Stimulated activated CD8-positive, alpha-beta memory T cell treated with anti-CD3 and anti-CD28 coated beads, Interleukin-4, amount 100 ng/mL, for 24 hours (primary cell): ENCODE measurements around the gene SELE.
"Not testable (repeated sequence)": the region's sequence is repeated elsewhere in the genome, so short reads cannot be mapped to it uniquely, and the experiment has no call there.

Source experiments
- DNase-seq: peaks from one replicate; pipeline ENCODE4 v3.0.0-alpha.2; 2020; ENCODE audit warnings: low read depth

Gene SELE

GRCh38 chr1:169724168-169724567 is 9.7 kb downstream of the SELE start:
- no peak for DNase-seq

- DNase-seq, result no peak
Observed at GRCh38 chr1:169723763-169724162, 10.1 kb downstream of the SELE start.

- no peak for DNase-seq
Observed at GRCh38 chr1:169722779-169723178, 11.1 kb downstream of the SELE start.

GRCh38 chr1:169715100-169715499 is 18.8 kb downstream of the SELE start:
- not testable (repeated sequence) for DNase-seq

- DNase-seq, result not testable (repeated sequence)
Observed at GRCh38 chr1:169713090-169713489, 20.8 kb downstream of the SELE start.

- no peak for DNase-seq
Observed at GRCh38 chr1:169712309-169712631, 21.6 kb downstream of the SELE start.

GRCh38 chr1:169711469-169712308 is 22.2 kb downstream of the SELE start, which contains the start of gene SELL:
Gene SELL (minus strand): TSS chr1:169711620. CDS start chr1:169711498, 122 bp downstream.
- peak; percentile 59 for DNase-seq

GRCh38 chr1:169708647-169709046 is 25.2 kb downstream of the SELE start:
- no peak for DNase-seq

GRCh38 chr1:169707912-169708604 is 25.8 kb downstream of the SELE start:
- no peak for DNase-seq

DNA sequence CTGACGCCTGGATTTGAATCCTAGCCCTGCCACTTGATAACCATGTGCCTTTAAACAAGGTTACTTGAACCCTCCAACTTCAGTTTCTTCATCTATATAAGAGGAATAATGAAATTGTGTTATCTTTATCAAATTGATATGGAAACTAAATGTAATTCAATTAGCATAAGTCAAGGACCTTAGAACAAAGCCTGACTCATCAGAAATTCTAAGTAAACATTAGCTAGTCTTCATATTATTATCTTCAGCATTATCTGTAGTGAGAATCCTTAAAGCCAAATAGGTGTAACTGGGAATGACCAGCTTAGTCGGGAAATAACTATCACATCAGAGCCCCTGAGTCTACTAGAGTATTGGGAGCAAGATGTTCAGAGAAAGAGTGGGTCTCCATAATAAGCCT is 29.1 kb downstream of the SELE start:
- DNase-seq, result no peak

GRCh38 chr1:169701261-169702005 is 32.4 kb downstream of the SELE start:
- DNase-seq, result no peak

DNA sequence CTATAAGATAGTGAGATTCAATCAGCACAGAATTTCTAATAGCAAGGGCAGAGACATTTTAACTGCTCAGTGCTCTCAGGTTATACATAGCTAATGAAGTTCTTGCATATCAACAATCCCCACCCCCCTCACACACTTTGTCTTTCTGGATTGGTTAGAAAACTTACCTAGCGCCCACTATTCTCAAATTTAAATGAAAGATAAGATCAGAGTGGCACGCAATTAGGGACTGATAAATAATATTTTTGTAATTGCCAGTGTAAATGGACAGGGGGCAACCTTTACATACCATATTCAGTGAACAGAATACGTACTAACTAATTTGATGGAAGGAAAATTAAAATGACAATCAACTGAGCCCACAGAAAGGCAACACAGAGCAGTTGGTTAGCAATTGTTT is 34.2 kb downstream of the SELE start:
- DNase-seq, result no peak

DNA sequence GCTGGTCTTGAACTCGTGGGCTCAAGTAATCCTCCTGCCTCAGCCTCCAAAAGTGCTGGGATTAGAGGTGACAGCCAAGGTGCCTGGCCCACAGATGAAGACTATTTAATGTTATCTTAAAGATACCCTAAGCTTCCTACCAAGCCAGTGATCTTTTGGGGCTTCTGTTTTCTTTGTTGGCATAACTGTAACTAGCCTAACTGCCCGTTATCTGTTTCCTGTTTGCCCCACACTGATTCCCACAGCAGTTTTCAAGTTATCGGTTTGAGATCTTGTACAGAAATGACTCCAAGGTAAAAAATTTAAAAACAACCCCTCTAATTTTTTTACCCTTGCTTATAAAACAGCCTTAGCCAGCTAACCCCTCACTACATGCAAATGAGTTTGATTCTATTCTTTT is 34.9 kb downstream of the SELE start:
- no peak for DNase-seq

- DNase-seq, result no peak
Observed at GRCh38 chr1:169697755-169698154, 36.1 kb downstream of the SELE start.

- no peak for DNase-seq
Observed at GRCh38 chr1:169696273-169697100, 37.4 kb downstream of the SELE start.

GRCh38 chr1:169694304-169695075 is 39.4 kb downstream of the SELE start:
- no peak for DNase-seq

DNA sequence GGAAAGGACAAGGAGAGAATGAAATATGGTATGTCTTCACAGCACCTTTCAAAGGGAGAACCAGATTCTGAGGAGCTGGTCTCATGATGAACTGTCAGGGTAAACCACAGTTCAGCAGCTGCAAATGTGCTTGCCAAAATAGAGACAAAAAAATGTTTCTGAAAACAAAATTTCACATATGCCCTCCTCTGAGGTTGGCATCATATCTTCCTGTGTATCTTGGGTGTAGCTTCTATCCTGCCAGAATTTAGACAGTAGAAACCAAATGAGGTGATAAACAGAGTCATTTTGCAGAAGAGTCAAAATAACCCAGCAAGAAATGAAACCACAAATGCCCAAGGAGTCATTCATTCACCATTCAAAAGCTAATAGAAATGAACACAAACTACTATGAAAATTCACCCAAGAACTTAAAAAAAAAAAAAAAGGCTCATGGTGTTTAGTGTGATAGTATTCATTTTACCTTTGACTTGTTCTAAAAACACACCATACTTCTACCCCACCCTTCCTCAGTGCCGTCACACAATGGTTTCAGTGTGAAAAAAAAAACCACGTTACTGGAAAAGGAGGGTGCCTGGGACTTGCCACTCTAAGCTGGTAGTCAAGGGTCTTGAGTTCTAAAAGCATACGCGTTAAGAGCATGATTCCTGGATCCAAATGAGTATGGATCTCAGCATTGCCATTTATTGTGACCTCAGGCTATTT is 41.0 kb downstream of the SELE start:
- DNase-seq, result no peak

DNA sequence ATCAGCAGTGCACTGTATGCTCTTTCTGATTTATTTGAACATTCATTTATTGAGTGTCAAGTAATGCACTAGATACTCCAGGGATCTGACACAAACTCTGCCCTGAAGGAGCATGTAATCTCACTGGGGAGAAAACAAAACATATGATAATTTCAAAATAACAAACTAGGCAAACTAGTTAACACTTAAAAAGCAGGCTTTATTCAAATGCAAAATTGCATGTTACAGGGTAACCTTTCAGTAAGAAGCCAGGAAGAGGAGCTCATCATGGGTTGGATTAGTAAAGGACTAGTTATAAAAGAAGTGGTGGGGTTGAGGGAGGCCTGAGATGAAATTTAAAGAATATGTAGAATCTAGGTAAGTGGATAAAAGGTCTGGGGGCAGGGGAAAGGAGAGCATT is 43.4 kb downstream of the SELE start:
- DNase-seq, result no peak

- DNase-seq, result no peak
Observed at GRCh38 chr1:169689395-169689794, 44.5 kb downstream of the SELE start.

DNA sequence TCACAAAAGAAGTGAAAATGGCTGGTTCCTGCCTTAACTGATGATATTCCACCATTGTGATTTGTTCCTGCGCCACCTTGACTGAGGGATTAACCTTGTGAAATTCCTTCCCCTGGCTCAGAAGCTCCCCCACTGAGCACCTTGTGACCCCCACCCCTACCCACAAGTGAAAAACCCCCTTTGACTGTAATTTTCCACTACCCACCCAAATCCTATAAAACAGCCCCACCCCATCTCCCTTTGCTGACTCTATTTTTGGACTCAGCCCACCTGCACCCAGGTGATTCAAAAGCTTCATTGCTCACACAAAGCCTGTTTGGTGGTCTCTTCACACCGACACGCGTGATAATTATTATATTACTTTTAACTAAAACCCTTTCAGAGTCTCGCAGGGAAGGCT is 45.5 kb downstream of the SELE start:
- not testable (repeated sequence) for DNase-seq
